HUES64 (cell line): ENCODE results near the gene PC.

Experiments
- H3K27ac ChIP-seq: 2 replicates; pipeline ENCODE4 v1.7.0; 2013; ENCODE audit warnings: low read depth, low read length, inconsistent platforms
- H3K27me3 ChIP-seq: 2 replicates; pipeline ENCODE4 v1.6.1; 2013; ENCODE audit warnings: mild to moderate bottlenecking, low read length; ENCODE audit not compliant: insufficient read depth
- H3K36me3 ChIP-seq: 2 replicates; pipeline ENCODE4 v1.6.1; 2013; ENCODE audit warnings: mild to moderate bottlenecking, low read length; ENCODE audit not compliant: insufficient read depth
- H3K4me1 ChIP-seq: 2 replicates; pipeline ENCODE4 v1.6.1; 2013; ENCODE audit warnings: mild to moderate bottlenecking, low read length, moderate library complexity; ENCODE audit not compliant: insufficient read depth
- H3K4me3 ChIP-seq: 2 replicates; pipeline ENCODE4 v1.5.1; 2013; ENCODE audit warnings: mild to moderate bottlenecking, low read length, moderate library complexity
- H3K9ac ChIP-seq: 2 replicates; pipeline ENCODE4 v1.6.1; 2013; ENCODE audit warnings: mild to moderate bottlenecking, low read depth, low read length
- H3K9me3 ChIP-seq: 2 replicates; pipeline ENCODE4 v1.6.1; 2013; ENCODE audit warnings: low read depth, low read length; ENCODE audit not compliant: insufficient read depth
- whole genome bisulfite sequencing: fragments of 150-250, 120-280 bp; methylation state at CpG from one replicate; pipeline ENCODE4 v1.1.7; 2013; ENCODE audit warnings: missing lambda C conversion rate; 5-methylcytosine and 5-hydroxymethylcytosine counted together

The PC gene

GRCh38 chr11:66870616-66871520 is 87.3 kb downstream of the PC start:
- Histone ChIP-seq H3K9ac (no peak overlapping the region), H3K27me3 (no peaks in the 10 kb centered on the region), H3K36me3 (no peaks in the 10 kb centered on the region), H3K4me1 (0 out of 2 replicates have a peak, but pooled peaks cover 3% of the 10 kb centered on the region), H3K27ac (no peak overlapping the region), H3K4me3 (no peak overlapping the region), H3K9me3 (no peaks in the 10 kb centered on the region)
- WGBS: 94% methylated on average over 39 of the region's 39 CpGs

DNA sequence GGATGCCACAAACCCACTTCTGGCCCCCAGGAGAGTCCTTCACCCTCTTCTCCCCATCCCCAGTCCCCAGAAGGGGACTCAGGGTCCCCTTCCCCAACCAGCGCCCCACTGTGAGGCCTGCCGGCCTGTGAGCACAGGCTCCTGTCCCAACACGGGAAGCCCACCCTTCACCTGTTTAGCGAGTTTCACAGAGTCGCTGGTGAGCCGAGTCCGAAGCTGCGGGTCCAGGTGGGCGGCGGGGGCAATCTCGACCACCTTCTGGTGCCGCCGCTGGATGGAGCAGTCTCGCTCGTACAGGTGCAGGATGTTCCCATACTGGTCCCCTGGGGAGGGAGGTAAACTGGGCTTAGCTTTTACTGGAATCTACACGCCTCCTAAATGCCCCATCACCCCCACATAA is 88.1 kb downstream of the PC start:
- no peak overlapping the region for H3K27ac ChIP-seq
- H3K36me3 ChIP-seq: no peaks in the 10 kb centered on the region
- 96% methylated on average over 16 of the region's 16 CpGs for WGBS
- H3K4me1 ChIP-seq: 0 out of 2 replicates have a peak, but pooled peaks cover 3% of the 10 kb centered on the region
- no peaks in the 10 kb centered on the region for H3K27me3 ChIP-seq
- H3K4me3 ChIP-seq: no peak overlapping the region
- no peak overlapping the region for H3K9ac ChIP-seq
- H3K9me3 ChIP-seq: no peaks in the 10 kb centered on the region

GRCh38 chr11:66869567-66869870 is 88.7 kb downstream of the PC start:
- Histone ChIP-seq H3K36me3 (no peaks in the 10 kb centered on the region), H3K4me1 (0 out of 2 replicates have a peak, but pooled peaks cover 3% of the 10 kb centered on the region), H3K27me3 (no peaks in the 10 kb centered on the region), H3K9me3 (no peaks in the 10 kb centered on the region), H3K4me3 (no peak overlapping the region), H3K9ac (no peak overlapping the region), H3K27ac (no peak overlapping the region)
- WGBS: 94% methylated on average over 9 of the region's 9 CpGs

- H3K9ac ChIP-seq: peak overlapping the region; percentile 10; the same call in 1 of the 2 replicates
- H3K9me3 ChIP-seq: no peaks in the 10 kb centered on the region
- H3K27me3 ChIP-seq: no peaks in the 10 kb centered on the region
- no peak overlapping the region for H3K27ac ChIP-seq
- H3K4me3 ChIP-seq: no peak overlapping the region
- H3K36me3 ChIP-seq: no peaks in the 10 kb centered on the region
- WGBS: 45% methylated on average over 27 of the region's 27 CpGs
- H3K4me1 ChIP-seq: 0 out of 2 replicates have a peak, but pooled peaks cover 3% of the 10 kb centered on the region
Observed at GRCh38 chr11:66868726-66869566, 89.2 kb downstream of the PC start.

- Histone ChIP-seq H3K4me3 (no peak overlapping the region), H3K36me3 (no peaks in the 10 kb centered on the region), H3K4me1 (0 out of 2 replicates have a peak, but pooled peaks cover 3% of the 10 kb centered on the region), H3K9me3 (no peaks in the 10 kb centered on the region), H3K27me3 (no peaks in the 10 kb centered on the region), H3K27ac (no peak overlapping the region), H3K9ac (no peak overlapping the region)
- WGBS: 91% methylated on average over 13 of the region's 13 CpGs
Observed at GRCh38 chr11:66868082-66868725, 90.0 kb downstream of the PC start.

DNA sequence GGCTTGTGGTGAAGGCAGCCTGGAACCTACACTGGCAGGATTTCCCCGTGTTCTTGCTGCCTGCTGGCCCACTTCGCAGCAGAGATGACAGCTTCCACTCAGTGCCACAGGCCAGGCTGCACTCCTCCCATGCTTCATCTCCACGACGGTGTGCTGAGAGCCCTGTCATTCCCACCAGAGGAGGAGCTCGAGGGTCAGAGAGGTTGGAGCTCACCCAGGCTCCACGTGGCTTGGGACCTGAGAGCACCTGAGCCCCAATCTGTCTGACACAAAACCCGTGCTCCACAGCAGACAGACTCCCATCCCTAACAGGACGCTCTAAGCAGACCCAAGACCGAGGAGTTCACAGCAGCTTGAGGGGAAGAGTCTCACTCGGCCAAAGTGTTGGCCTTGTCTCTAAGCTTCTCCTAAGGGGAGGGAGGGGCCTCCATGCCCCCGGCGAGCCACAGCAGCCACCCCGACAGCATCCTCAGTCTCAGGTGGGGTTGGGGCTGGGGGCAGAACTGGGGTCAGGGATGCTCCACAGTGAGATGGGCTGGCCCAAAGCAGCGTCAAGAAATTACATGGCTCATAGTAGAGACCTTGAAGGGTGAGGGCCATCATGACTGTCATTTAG is 90.7 kb downstream of the PC start:
- no peaks in the 10 kb centered on the region for H3K9me3 ChIP-seq
- 87% methylated on average over 14 of the region's 14 CpGs for WGBS
- 0 out of 2 replicates have a peak, but pooled peaks cover under 1% of the 10 kb centered on the region for H3K36me3 ChIP-seq
- H3K27me3 ChIP-seq: no peaks in the 10 kb centered on the region
- H3K27ac ChIP-seq: no peak overlapping the region
- 0 out of 2 replicates have a peak, but pooled peaks cover 3% of the 10 kb centered on the region for H3K4me1 ChIP-seq
- no peak overlapping the region for H3K9ac ChIP-seq
- no peak overlapping the region for H3K4me3 ChIP-seq

DNA sequence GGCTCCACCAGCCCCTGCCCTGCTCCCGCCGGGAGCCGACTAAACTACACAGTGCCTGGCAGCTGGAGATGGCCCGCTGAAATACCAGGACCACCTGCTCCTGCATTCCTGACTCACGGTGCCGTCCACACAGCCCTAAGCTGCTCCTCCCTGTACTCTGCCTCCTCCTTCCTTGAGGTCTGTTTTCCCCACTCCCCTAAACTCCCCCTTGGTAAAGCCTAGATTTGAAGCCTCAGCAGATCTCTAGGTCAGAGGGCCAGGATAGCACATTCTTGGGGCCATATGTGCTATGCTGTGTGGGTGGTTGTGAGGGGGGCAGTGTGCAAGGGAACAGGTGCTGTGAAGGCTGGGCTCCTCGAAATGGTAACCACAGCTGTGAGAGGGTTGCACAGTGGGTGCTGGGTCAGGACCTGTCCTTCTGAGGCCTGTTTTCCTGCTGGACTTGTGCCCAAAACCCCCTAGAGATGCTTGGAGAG is 91.6 kb downstream of the PC start:
- Histone ChIP-seq H3K4me3 (no peak overlapping the region), H3K27me3 (no peaks in the 10 kb centered on the region), H3K4me1 (0 out of 2 replicates have a peak, but pooled peaks cover 3% of the 10 kb centered on the region), H3K9me3 (no peaks in the 10 kb centered on the region), H3K9ac (no peak overlapping the region), H3K27ac (no peak overlapping the region), H3K36me3 (0 out of 2 replicates have a peak, but pooled peaks cover 4% of the 10 kb centered on the region)
- WGBS: 91% methylated on average over 7 of the region's 7 CpGs

DNA sequence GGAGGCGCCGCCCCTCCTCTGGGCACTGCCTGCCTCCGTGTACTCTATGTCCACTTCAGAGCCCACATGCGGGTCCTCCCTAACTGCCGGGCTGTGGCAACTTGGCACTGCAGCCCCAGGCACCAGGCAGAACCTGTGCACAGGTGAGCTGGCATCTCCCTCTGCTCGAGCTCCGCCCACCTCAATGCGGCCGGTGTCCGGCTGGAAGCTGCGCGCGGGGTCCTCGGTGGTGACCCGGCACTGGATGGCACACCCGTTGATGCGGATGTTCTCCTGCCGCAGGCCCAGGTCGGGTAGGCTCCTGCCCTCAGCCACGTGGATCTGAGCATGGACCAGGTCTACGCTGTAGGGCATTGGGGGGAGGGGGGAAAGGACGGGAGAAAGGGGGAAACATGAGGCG is 92.2 kb downstream of the PC start:
- H3K27ac ChIP-seq: no peak overlapping the region
- WGBS: 95% methylated on average over 23 of the region's 23 CpGs

DNA sequence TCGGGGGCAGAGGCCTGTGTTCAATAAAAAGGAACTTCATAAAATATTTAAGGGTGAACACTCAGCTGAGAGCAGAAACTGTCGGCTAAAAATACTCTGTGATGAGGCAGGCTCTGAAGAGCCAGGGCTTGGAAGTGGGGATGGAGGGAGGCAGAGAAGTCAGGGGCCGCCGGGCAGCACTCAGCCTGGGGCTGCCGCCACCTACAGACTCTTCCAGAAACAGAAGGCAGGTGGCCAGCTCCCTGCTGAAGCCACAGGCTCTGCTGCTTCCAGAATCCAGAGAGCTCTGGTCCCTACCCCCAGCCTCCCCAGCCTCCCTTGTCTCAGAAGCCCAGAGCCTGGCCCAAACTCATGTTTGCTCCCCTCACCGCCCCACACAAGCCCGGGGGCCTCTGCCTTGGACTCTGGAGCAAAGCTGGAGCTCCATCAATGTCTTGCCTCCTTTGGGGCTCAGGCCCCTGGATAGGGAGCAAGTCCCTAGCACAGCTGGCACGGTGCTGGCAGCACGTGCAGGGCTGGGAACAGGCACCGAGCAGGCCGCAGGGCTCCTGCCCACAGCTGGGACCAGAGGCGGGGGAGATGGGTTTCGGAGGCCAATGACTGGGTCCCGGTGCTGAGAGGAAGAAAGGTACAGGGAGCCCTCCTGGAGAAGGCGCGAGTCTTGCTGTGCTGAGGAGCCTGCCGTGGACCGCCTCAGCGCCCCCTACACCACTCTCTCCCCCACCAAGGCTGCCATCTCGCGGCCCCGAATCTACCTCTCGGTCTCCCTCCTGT is 93.1 kb downstream of the PC start:
- WGBS: 90% methylated on average over 23 of the region's 23 CpGs
- Histone ChIP-seq H3K9me3 (no peaks in the 10 kb centered on the region), H3K36me3 (0 out of 2 replicates have a peak, but pooled peaks cover 5% of the 10 kb centered on the region), H3K4me1 (0 out of 2 replicates have a peak, but pooled peaks cover 3% of the 10 kb centered on the region), H3K4me3 (no peak overlapping the region), H3K9ac (no peak overlapping the region), H3K27ac (no peak overlapping the region), H3K27me3 (no peaks in the 10 kb centered on the region)

More for the DNA sequence above, 92.2 kb downstream of the PC start:
- Histone ChIP-seq H3K36me3 (0 out of 2 replicates have a peak, but pooled peaks cover 4% of the 10 kb centered on the region), H3K4me3 (no peak overlapping the region), H3K27me3 (no peaks in the 10 kb centered on the region), H3K9ac (no peak overlapping the region), H3K4me1 (0 out of 2 replicates have a peak, but pooled peaks cover 3% of the 10 kb centered on the region), H3K9me3 (no peaks in the 10 kb centered on the region)
